Neural progenitor cell (in vitro differentiated cells): ENCODE data around the gene SNAP29.

ENCODE experiments used
- CTCF ChIP-seq: fragments of 200-600 bp; sonication (generic); IDR thresholded peaks from 2 replicates; pipeline ENCODE4 v1.5.1; 2017; ENCODE audit warnings: antibody characterized with exemption, mild to moderate bottlenecking
- EZH2 ChIP-seq: fragments of 200-600 bp; sonication (generic); IDR thresholded peaks from 2 replicates; pipeline ENCODE4 v1.6.1; 2017; ENCODE audit warnings: antibody characterized with exemption, mild to moderate bottlenecking, moderate library complexity
- EZH2phosphoT487 ChIP-seq: fragments of 200-600 bp; sonication (generic); IDR thresholded peaks from 2 replicates; pipeline ENCODE4 v1.6.1; 2017; ENCODE audit warnings: antibody characterized with exemption

- TF ChIP-seq CTCF (no peak), EZH2phosphoT487 (no peak), EZH2 (no peak)
Measured at GRCh38 chr22:20918663-20919218, 59.9 kb downstream of the SNAP29 start.
